HTERT RPE-1 (cell line): ENCODE measurements around the gene PPWD1.
"Not testable (repeated sequence)": the region's sequence is repeated elsewhere in the genome, so short reads cannot be mapped to it uniquely, and the experiment has no call there.

Experiments
- in situ Hi-C: fragments of 300-500 bp; cut with MboI; formaldehyde crosslinking; loops from 4 replicates; pipeline ENCODE4 v1.14.3; 2020; ENCODE audit warnings: low sequenced_read_pairs

PPWD1 gene

DNA sequence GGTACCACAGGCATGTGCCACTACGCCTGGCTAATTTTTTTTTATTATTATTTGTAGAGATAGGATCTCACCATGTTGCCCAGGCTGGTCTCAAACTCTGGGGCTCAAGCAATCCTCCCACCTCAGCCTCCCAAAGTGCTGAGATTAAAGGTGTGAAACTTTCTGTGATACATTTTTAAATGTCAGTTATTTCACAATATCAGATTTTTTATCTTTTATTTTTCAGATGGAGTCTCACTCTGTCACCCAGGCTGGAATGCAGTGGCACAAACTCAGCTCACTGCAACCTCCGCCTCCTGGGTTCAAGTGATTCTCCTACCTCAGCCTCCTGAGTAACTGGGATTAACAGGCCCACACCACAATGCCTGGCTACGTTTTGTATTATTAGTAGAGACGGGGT is 58.9 kb downstream of the PPWD1 start:
- in situ Hi-C loops: not testable (repeated sequence)

DNA sequence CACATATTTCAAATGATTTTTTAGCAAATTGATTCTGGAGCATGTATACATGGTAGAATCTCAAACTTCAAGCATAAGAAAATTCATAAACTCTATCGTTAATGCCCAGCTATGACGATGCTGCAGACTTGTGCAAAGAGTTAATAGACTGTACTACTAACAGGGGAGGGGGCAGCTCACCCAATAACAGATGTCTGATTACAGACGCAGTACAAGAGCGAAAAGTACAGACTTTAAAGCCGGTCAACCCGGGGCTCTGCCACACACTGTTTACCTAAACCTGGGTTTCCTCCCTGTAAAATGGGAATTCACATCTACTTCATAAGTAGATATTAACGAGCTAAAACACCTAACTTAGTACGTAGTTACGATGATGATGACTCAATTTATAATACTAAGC is 60.4 kb downstream of the PPWD1 start:
- in situ Hi-C loops: no loop called here

DNA sequence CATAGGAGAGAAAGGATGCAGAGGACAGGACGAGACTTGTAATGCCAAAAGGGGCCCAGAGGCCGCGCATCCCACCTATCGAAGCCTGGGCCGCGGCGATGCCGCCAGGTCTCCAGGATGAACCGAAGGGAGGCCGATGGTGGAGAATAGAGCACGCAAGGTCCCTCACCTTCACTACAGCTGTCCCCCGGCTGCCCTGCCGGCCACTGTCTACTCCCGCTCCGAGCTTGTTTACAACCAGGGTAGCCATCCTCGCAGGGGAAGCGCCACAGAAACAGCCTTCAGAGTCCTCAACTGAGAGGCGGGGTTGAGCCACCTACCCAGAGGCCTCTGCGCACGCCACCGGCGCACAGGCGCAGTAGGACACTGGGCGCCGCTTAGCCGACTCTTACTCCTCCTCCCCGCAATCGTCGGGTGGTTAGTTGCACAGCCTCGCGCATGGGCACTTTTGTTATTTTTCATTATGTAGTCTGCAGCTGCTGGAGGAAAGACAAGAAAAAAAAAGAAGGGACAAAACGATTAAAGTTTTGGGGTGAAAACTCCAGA is 61.0 kb downstream of the PPWD1 start, which contains the start of gene TRIM23:
Gene TRIM23, minus strand, starts transcription at position 309 of the 546 bp plus-strand sequence. Its CDS starts 59 bp downstream, at position 250.
- in situ Hi-C loops: no loop called here

DNA sequence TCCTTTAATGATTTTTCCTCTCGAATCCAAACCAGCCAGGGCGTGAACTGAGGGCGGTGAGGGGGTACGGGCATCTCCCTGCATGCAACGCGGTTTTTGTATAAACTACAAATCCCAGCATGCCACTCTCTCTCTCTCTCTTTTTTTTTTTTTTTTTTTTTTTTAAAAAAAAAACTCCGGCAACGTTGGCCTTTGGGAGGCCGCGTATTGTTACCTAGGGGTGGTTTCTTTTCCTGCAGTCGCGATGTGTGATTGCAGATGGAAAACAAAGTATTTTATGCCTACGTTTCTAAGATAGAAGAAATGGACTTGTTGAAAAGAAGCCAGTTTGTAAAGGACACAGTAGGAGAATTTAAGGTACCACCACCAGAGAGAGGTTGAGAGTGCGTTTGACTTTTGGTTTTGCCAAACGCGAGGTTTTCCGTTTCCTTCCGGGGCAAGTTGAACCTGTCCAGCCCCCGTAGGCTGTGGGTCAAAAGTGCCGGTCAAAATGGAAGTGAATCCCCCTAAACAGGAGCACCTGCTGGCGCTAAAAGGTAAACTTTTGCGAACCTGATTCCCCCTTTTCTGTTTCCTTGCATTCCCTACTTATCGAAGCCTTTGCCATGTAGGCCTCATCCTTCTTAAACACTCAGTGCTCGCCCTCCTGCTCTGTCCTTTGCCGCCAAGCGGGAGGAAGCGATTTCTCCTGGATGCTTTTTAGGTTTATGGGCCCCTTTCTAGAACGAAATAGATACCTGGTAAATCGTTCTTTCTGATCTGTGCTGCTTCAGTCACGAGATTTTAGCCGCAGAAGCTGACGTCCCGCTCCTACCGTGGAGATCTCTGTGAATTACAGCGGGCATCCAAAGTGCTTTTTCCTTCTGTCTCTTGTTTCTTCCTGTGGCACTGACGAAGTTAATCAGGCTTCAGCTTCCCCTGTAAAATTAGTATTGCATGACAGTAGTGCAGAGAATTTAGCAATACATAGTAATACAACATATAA is 61.8 kb downstream of the PPWD1 start, which contains the start of the genes SHLD3 and TRAPPC13:
Gene SHLD3, plus strand, starts transcription at position 457 of the 985 bp plus-strand sequence. CDS start 4,561 bp downstream, outside the sequence.
Gene TRAPPC13, plus strand, starts transcription at position 457 of the 985 bp plus-strand sequence. Its CDS starts 34 bp downstream, at position 491.
- in situ Hi-C loops: no loop called here

DNA sequence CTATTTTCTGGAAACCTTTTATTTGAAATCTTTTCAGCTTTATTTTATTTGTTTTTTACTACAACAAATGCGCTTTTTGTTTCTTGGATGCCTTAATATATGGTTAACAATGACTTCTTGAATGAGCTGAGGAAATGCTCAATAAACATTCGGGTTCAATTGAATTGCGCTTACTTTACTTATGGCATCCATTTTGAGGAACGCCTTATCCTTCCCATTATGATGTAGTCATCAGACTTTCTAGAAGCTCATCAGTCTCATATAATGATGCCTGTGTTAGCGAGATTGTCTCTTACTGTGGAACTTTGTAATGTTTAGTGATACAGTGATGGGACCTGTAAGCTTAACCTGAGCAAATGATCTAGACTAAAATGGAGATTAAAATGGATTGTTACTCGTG is 62.6 kb downstream of the PPWD1 start:
- in situ Hi-C loops: no loop called here

DNA sequence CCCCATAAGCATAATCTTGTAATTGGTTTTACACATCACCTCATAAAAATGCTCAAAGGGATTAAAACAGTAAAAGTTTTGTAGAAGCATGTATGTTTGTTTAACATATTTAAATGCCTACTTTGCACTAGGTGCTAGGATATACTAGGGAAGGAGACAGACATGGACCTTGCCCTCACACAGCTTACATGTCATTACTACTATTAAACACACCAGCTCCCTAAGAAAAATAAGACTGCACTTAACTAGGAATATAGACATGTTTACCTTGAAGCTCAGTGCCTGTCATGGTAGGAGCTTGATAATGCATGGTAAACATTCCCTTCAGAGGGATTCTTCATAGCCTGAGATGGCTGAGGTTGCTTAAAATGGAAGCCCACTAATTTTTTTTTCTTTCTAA is 67.9 kb downstream of the PPWD1 start:
- in situ Hi-C loops: no loop called here
